K562 (cell line): ENCODE data around the gene JAKMIP2.

Experiments used
- CTCF ChIP-seq, 3 experiments: IDR thresholded peaks in 2 of 3; conservative IDR thresholded peaks in 1 of 3; 2 replicates each; pipeline ENCODE4 v1.5.1; 2011 to 2012; ENCODE audit warnings: low read length in 3 of 3, mild to moderate bottlenecking in 3 of 3, control low read depth in 2 of 3, improper control_type of control experiment in 1 of 3, inconsistent platforms in 1 of 3, low read depth in 1 of 3, mixed read lengths in 1 of 3, moderate library complexity in 1 of 3; ENCODE audit not compliant: insufficient read depth in 2 of 3
- FOSL1 ChIP-seq: fragments of 200-800 bp; sonication (Bioruptor generic); conservative IDR thresholded peaks from 2 replicates; pipeline ENCODE4 v1.6.1; 2016; ENCODE audit warnings: missing genetic modification characterization, missing compliant biosample characterization
- MYC ChIP-seq, 2 experiments: fragments of 250-450 bp in 1 of 2; sonication (Bioruptor Pico) in 1 of 2; IDR thresholded peaks; 2 replicates each; pipeline versions ENCODE4 v1.5.1 to v1.6.1; 2012 to 2021; ENCODE audit warnings: low read depth in 2 of 2, borderline replicate concordance in 1 of 2, improper control_type of control experiment in 1 of 2, low read length in 1 of 2, mild to moderate bottlenecking in 1 of 2, moderate library complexity in 1 of 2
- POLR2A ChIP-seq: fragments of 450-650 bp; conservative IDR thresholded peaks from 2 replicates; pipeline ENCODE4 v1.6.1; 2016
- SMC3 ChIP-seq: conservative IDR thresholded peaks from 2 replicates; pipeline ENCODE4 v1.6.1; 2011; ENCODE audit warnings: low read depth, low read length, improper control_type of control experiment; ENCODE audit not compliant: insufficient read depth
- ZNF778 ChIP-seq: fragments of 450-650 bp; formaldehyde crosslinking; IDR thresholded peaks from 2 replicates; pipeline ENCODE4 v1.4.0; 2020; ENCODE audit warnings: mild to moderate bottlenecking, moderate library complexity
- TF ChIP-seq, protein P1 (sequence below): fragments of 450-650 bp; conservative IDR thresholded peaks from 2 replicates; pipeline ENCODE4 v1.6.1; 2016; ENCODE audit warnings: missing genetic modification characterization, low read depth, mild to moderate bottlenecking, missing compliant biosample characterization, moderate library complexity

- TF ChIP-seq FOSL1 (tag) (no peak), CTCF (IDR thresholded peaks at IDR 0.05 in 2 of 3, conservative IDR thresholded peaks at IDR 0.05 in 1 of 3; ENCODE audit: insufficient read depth in 2 of 3, low read depth in 1 of 3, low read length in 3 of 3) (no peak), MYC (IDR thresholded peaks at IDR 0.05; ENCODE audit: low read depth, low read length) (no peak), MYC (CRISPR knock-in tag; IDR thresholded peaks at IDR 0.05; ENCODE audit: borderline replicate concordance, low read depth) (no peak), POLR2A (no peak), SMC3 (no peak), ZNF778 (CRISPR knock-in tag) (no peak)
- TF ChIP-seq, protein P1, sequence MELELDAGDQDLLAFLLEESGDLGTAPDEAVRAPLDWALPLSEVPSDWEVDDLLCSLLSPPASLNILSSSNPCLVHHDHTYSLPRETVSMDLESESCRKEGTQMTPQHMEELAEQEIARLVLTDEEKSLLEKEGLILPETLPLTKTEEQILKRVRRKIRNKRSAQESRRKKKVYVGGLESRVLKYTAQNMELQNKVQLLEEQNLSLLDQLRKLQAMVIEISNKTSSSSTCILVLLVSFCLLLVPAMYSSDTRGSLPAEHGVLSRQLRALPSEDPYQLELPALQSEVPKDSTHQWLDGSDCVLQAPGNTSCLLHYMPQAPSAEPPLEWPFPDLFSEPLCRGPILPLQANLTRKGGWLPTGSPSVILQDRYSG, result no peak
Measured at GRCh38 chr5:147791181-147791580, 8.7 kb upstream of the JAKMIP2 start.
